Bronchial epithelial cell (primary cell): ENCODE measurements around the gene ABL1. TPM values are rescaled to one million over a fixed set of nuclear protein-coding genes. Genes with fewer than 3 reads are reported as not detected.
A peak's percentile ranks its signal among the peaks of the same experiment; 100 is the strongest.

ENCODE experiments used
- DNase-seq: peaks from one replicate; pipeline ENCODE4 v3.0.0-alpha.2; 2010; ENCODE audit warnings: low read depth
- FAIRE-seq: peaks from 2 replicates; lab custom pipeline; 2011; peaks lifted over from hg19 to GRCh38; lab: Jason Lieb, UNC
- H3K27me3 ChIP-seq: 2 replicates; pipeline ENCODE4 v1.5.1; 2011; ENCODE audit warnings: low read length; ENCODE audit not compliant: control insufficient read depth, insufficient read depth
- H3K36me3 ChIP-seq: 2 replicates; pipeline ENCODE4 v1.5.1; 2011; ENCODE audit warnings: low read length; ENCODE audit not compliant: control insufficient read depth, insufficient read depth
- H3K4me3 ChIP-seq: 2 replicates; pipeline ENCODE4 v1.5.1; 2011; ENCODE audit warnings: mild to moderate bottlenecking, low read depth, low read length, control low read depth
- CTCF ChIP-seq: IDR thresholded peaks from 2 replicates; pipeline ENCODE4 v1.5.1; 2011; ENCODE audit warnings: mild to moderate bottlenecking, moderate library complexity, low read length, control low read depth, inconsistent platforms; ENCODE audit not compliant: insufficient read depth, severe bottlenecking
- total RNA-seq: library from RNA; depleted of rRNA; stranded (reverse); fragments of >200 nt; gene quantifications from 2 replicates; pipeline ENCODE4 v1.2.1, GENCODE V29; 2014

Gene ABL1
- total RNA-seq, 1 donor from 2014 or later = 17.6 TPM

- Histone ChIP-seq H3K36me3 (no peaks in the 10 kb centered on the region), H3K4me3 (no peak overlapping the region), H3K27me3 (peaks cover 17% of the 10 kb centered on the region)
- FAIRE-seq (no peak), DNase-seq (no peak)
- no peak for TF ChIP-seq CTCF
These were observed 89.4 kb downstream of the ABL1 start for GRCh38 chr9:130924448-130924788.

- no peak for DNase-seq
- Histone ChIP-seq H3K27me3 (peaks cover 16% of the 10 kb centered on the region), H3K4me3 (no peak overlapping the region), H3K36me3 (no peaks in the 10 kb centered on the region)
- TF ChIP-seq CTCF = no peak
- FAIRE-seq = no peak
These were observed 90.1 kb downstream of the ABL1 start for GRCh38 chr9:130925050-130925678.

DNA sequence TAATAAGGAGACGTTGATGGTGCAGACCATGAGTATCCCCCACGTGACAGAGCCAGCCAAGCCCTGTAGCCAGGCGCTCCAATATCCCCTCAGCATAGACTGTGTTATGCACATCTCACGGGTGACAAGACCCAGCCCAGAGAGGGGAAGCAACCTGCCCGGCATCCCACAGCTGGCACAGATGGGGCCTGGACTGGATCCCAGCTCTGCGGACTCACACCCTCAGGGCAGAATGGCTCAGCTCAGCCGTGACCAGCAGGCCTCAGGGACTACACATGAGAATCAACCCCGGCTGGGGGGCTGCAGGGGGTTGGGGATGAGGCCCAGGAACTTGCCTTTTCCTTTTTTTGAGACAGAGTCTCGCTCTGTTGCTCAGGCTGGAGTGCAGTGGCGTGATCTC lies 92.3 kb downstream of the ABL1 start:
- TF ChIP-seq CTCF = no peak
- DNase-seq = no peak
- Histone ChIP-seq H3K27me3 (peaks cover 13% of the 10 kb centered on the region), H3K36me3 (no peaks in the 10 kb centered on the region), H3K4me3 (no peak overlapping the region)
- FAIRE-seq = no peak

GRCh38 chr9:130927995-130928900 lies 93.2 kb downstream of the ABL1 start:
- no peak overlapping the region for H3K4me3 ChIP-seq
- DNase-seq (peak; percentile 90), FAIRE-seq (no peak)
- H3K36me3 ChIP-seq = no peaks in the 10 kb centered on the region
- peaks cover 10% of the 10 kb centered on the region for H3K27me3 ChIP-seq
- no peak for TF ChIP-seq CTCF

DNA sequence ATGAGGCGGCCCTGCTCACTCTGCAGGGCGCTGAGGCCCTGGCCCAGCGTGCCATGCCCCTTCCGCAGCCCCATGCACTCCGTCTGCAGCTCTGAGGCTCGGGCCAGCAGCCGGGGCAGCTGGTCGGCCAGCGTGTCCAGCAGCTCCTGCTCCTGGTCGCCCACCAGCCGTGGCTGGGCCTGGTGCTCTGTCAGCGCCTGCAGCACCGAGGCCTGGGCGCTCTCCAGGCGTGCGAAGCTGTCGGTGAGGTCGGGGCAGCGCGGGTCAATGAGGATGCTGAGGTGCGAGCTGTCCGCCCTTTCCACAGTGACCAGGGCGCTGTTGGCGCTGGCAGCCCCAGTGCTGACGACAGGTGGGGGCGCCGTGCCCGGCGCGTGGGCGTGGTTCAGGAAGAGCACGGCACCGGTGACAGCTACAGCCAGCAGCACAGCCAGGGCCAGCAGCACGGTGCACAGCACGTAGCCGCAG lies 94.6 kb downstream of the ABL1 start:
- no peaks in the 10 kb centered on the region for H3K36me3 ChIP-seq
- FAIRE-seq = no peak
- no peak for TF ChIP-seq CTCF
- DNase-seq = no peak
- H3K27me3 ChIP-seq = peaks cover 8% of the 10 kb centered on the region
- no peak overlapping the region for H3K4me3 ChIP-seq
